GM21737 (cell line): ENCODE measurements around the gene GTF2IRD1.
"Not testable (repeated sequence)": the region's sequence is repeated elsewhere in the genome, so short reads cannot be mapped to it uniquely, and the experiment has no call there.

Experiments used
- ATAC-seq: cut with Tn5 transposase; IDR thresholded peaks from one replicate; pipeline ENCODE4 v1.9.1; 2021; ENCODE audit warnings: mild to moderate bottlenecking, moderate library complexity; ENCODE audit not compliant: unreplicated experiment

GTF2IRD1 gene

GRCh38 chr7:74467876-74468275 lies 14.2 kb downstream of the GTF2IRD1 start:
- ATAC-seq: no peak

GRCh38 chr7:74470504-74470903 lies 16.8 kb downstream of the GTF2IRD1 start:
- no peak for ATAC-seq

- no peak for ATAC-seq
Observed at GRCh38 chr7:74473116-74473515, 19.4 kb downstream of the GTF2IRD1 start.

- no peak for ATAC-seq
Observed at GRCh38 chr7:74474271-74474865, 20.7 kb downstream of the GTF2IRD1 start.

GRCh38 chr7:74475243-74475986 lies 21.7 kb downstream of the GTF2IRD1 start:
- no peak for ATAC-seq

GRCh38 chr7:74475987-74476350 lies 22.3 kb downstream of the GTF2IRD1 start:
- ATAC-seq: no peak

- ATAC-seq: no peak
Observed at GRCh38 chr7:74476626-74477025, 22.9 kb downstream of the GTF2IRD1 start.

- no peak for ATAC-seq
Observed at GRCh38 chr7:74478671-74479065, 25.0 kb downstream of the GTF2IRD1 start.

GRCh38 chr7:74479066-74479781 lies 25.5 kb downstream of the GTF2IRD1 start:
- no peak for ATAC-seq

- ATAC-seq: no peak
Observed at GRCh38 chr7:74479961-74480829, 26.5 kb downstream of the GTF2IRD1 start.

GRCh38 chr7:74480861-74481417 lies 27.2 kb downstream of the GTF2IRD1 start:
- no peak for ATAC-seq

- ATAC-seq: no peak
Observed at GRCh38 chr7:74481458-74482196, 27.9 kb downstream of the GTF2IRD1 start.

GRCh38 chr7:74482197-74482467 lies 28.4 kb downstream of the GTF2IRD1 start:
- ATAC-seq: no peak

- no peak for ATAC-seq
Observed at GRCh38 chr7:74482629-74483401, 29.1 kb downstream of the GTF2IRD1 start.

GRCh38 chr7:74483402-74484336 lies 30.0 kb downstream of the GTF2IRD1 start:
- ATAC-seq: no peak

- no peak for ATAC-seq
Observed at GRCh38 chr7:74485611-74486010, 31.9 kb downstream of the GTF2IRD1 start.

- not testable (repeated sequence) for ATAC-seq
Observed at GRCh38 chr7:74488518-74489030, 34.9 kb downstream of the GTF2IRD1 start.
